OCI-LY7 (cell line): ENCODE data around the gene PLA2G10.
"Not testable (repeated sequence)": the region's sequence is repeated elsewhere in the genome, so short reads cannot be mapped to it uniquely, and the experiment has no call there.

Experiments
- CTCF ChIP-seq: fragments of 200-600 bp; sonication (generic); conservative IDR thresholded peaks from 2 replicates; pipeline ENCODE4 v1.5.1; 2014; ENCODE audit warnings: mild to moderate bottlenecking, antibody characterized with exemption, low read length, moderate library complexity, mixed read lengths
- EZH2phosphoT487 ChIP-seq: fragments of 200-600 bp; sonication (generic); IDR thresholded peaks from 2 replicates; pipeline ENCODE4 v1.6.1; 2018; ENCODE audit warnings: low read depth, borderline replicate concordance, mild to moderate bottlenecking, mixed run types, antibody characterized with exemption, low read length, moderate library complexity, mixed read lengths

GRCh38 chr16:14636179-14636950, 57.7 kb downstream of the PLA2G10 start:
- TF ChIP-seq CTCF, EZH2phosphoT487: not testable (repeated sequence)
